Activated naive CD4-positive, alpha-beta T cell treated with anti-CD3 and anti-CD28 coated beads for 36 hours (primary cell): ENCODE data around the gene CMIP. TPM values are rescaled to one million over a fixed set of nuclear protein-coding genes. Genes with fewer than 3 reads are reported as not detected.

Source experiments
- CTCF ChIA-PET: fragments of 350-600 bp; sonication (Branson Sonifier 250); formaldehyde crosslinking; loops from one replicate; lab custom pipeline; 2021; ENCODE audit warnings: antibody characterized with exemption; lab: Charles Lee
- DNase-seq: peaks from one replicate; pipeline ENCODE4 v3.0.0-alpha.2; 2020
- H3K27ac Mint-ChIP-seq: one replicate; pipeline ENCODE4 v1.8.0; 2021; ENCODE audit warnings: mild to moderate bottlenecking, mixed read lengths
- H3K27me3 Mint-ChIP-seq: one replicate; pipeline ENCODE4 v1.8.0; 2021; ENCODE audit warnings: low read depth, mixed read lengths
- H3K36me3 Mint-ChIP-seq: one replicate; pipeline ENCODE4 v1.8.0; 2021; ENCODE audit warnings: low read depth, mixed read lengths
- H3K4me1 Mint-ChIP-seq: one replicate; pipeline ENCODE4 v1.8.0; 2021; ENCODE audit warnings: low read depth, mixed read lengths
- H3K4me3 Mint-ChIP-seq: one replicate; pipeline ENCODE4 v1.8.0; 2021; ENCODE audit warnings: mild to moderate bottlenecking, moderate library complexity, mixed read lengths
- H3K9me3 Mint-ChIP-seq: one replicate; pipeline ENCODE4 v1.8.0; 2021; ENCODE audit warnings: mixed read lengths
- intact Hi-C: fragments of 100-400 bp; cut with micrococcal nuclease; formaldehyde crosslinking; loops from one replicate; pipeline ENCODE4 v1.15.1; 2023
- total RNA-seq, 2 experiments: library from RNA; stranded (reverse); gene quantifications; one replicate each; pipeline ENCODE4 v1.2.3, GENCODE V29; 2021

Gene CMIP
- total RNA-seq, 2 experiments from 2014 or later = 28.6 to 28.8 TPM

DNA sequence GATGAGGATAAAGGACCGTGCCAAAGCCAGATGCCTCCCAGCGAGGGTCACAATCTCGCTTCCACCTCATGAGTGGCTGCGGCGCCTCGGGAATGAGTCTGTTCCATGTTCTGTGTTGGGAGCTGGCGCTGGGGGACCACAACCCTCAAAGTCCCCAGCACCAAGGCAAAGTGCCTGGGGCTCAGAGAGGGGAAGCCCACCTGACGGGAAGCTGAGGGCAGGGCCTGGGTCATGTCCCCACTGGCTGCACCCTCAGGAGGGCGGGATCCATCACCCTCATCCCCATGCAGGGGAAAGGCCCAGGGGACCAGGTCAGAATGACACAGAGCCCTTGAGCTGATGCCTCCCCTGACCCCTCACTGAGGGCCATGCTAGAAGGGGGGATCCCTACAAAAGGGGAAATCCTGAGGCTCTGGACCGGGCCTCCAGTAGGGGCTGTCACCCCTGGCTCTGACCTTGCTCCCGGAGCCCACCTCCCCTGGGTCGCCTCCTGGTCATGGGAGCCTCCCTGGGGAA, 183.2 kb downstream of the CMIP start:
- Mint-ChIP-seq H3K27ac (peak overlapping the region; percentile 41), H3K4me3 (peak overlapping the region; percentile 38), H3K36me3 (no peaks in the 10 kb centered on the region), H3K9me3 (no peaks in the 10 kb centered on the region), H3K4me1 (peaks cover 40% of the 10 kb centered on the region), H3K27me3 (no peaks in the 10 kb centered on the region)
- DNase-seq = no peak
- intact Hi-C loops = loop anchor here (5.0 kb wide), 1 partner anchor 245 kb away; no protein-coding TSS in a partner anchor
- CTCF ChIA-PET = no interaction called here

GRCh38 chr16:81629034-81629802, 184.6 kb downstream of the CMIP start:
- CTCF ChIA-PET = interaction anchor here (0.7 kb wide), 1 partner anchor 65 kb away, joined by 3 read pairs; no protein-coding TSS in a partner anchor
- DNase-seq = no peak
- peaks cover 51% of the 10 kb centered on the region for H3K4me1 Mint-ChIP-seq

GRCh38 chr16:81629896-81630634, 185.5 kb downstream of the CMIP start:
- Mint-ChIP-seq H3K4me3 (no peak overlapping the region), H3K4me1 (peaks cover 56% of the 10 kb centered on the region), H3K27ac (peak overlapping the region; percentile 7), H3K27me3 (no peaks in the 10 kb centered on the region), H3K36me3 (no peaks in the 10 kb centered on the region), H3K9me3 (no peaks in the 10 kb centered on the region)
- intact Hi-C loops = loop anchor here (5.0 to 10.0 kb wide), 7 partner anchors 183 to 1022 kb away; partner anchors contain the start of genes C16orf46, CENPN, CMC2 and GCSH
- DNase-seq = no peak
- CTCF ChIA-PET = interaction anchor here (0.7 kb wide), 1 partner anchor 64 kb away, joined by 3 read pairs; no protein-coding TSS in a partner anchor

More at GRCh38 chr16:81629034-81629802, 184.6 kb downstream of the CMIP start:
- Mint-ChIP-seq H3K4me3 (no peak overlapping the region), H3K27me3 (no peaks in the 10 kb centered on the region), H3K9me3 (no peaks in the 10 kb centered on the region), H3K27ac (peak overlapping the region; percentile 44), H3K36me3 (no peaks in the 10 kb centered on the region)
- intact Hi-C loops = loop anchor here (5.0 kb wide), 1 partner anchor 243 kb away; no protein-coding TSS in a partner anchor

GRCh38 chr16:81630635-81631031, 186.0 kb downstream of the CMIP start:
- H3K4me1 Mint-ChIP-seq = peaks cover 60% of the 10 kb centered on the region
- H3K36me3 Mint-ChIP-seq = no peaks in the 10 kb centered on the region
- no peaks in the 10 kb centered on the region for H3K9me3 Mint-ChIP-seq
- peak overlapping the region; percentile 96 for H3K27ac Mint-ChIP-seq
- peak overlapping the region; percentile 8 for H3K4me3 Mint-ChIP-seq
- intact Hi-C loops = loop anchor here (5.0 to 10.0 kb wide), 6 partner anchors 183 to 1022 kb away; partner anchors contain the start of genes C16orf46, CENPN, CMC2 and GCSH
- no peak for DNase-seq
- H3K27me3 Mint-ChIP-seq = no peaks in the 10 kb centered on the region
- CTCF ChIA-PET = interaction anchor here (1.2 to 1.8 kb wide), 2 partner anchors 8 to 66 kb away, joined by 7 to 11 read pairs; no protein-coding TSS in a partner anchor

DNA sequence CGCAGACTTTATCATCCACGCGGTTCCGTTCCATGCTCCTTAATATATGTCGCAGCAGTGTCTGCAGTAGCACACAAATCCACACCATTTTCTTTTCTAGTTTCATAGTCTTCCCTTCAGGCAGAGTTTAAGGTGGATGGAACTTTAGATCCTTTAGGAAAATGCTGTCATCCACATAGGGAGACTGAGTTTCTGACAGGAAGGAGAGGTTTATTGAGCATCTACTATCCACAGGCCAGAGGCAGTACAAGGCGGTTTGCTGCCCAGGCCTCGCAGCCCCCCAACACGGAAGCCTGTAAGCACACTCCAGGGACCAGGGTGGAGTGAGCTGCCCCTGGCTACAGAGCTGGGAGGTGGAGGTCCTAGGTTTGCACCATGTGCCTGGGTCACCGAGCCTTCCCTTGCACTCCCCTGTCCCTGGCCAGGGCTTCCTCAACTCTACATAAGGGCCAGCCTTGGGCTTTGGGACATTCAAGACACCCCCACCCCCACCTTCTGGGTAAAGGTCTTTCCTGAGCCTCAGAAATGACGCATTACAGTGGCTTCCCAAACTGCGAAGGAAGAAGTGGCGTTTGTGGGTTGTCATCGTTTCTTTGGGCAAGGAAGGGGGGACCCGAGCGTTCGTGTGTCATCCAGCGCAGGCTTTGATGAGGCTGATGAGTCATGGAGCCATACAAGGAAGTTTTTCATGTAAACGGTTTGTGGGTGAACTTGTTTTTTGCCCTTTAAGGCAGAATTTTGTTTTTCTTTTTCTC, 188.0 kb downstream of the CMIP start:
- H3K9me3 Mint-ChIP-seq = no peaks in the 10 kb centered on the region
- CTCF ChIA-PET = interaction anchor here (0.7 to 2.3 kb wide), 4 partner anchors 10 to 229 kb away, joined by 3 to 17 read pairs (median 8); no protein-coding TSS in a partner anchor
- no peaks in the 10 kb centered on the region for H3K27me3 Mint-ChIP-seq
- peak overlapping the region; percentile 64 for H3K4me3 Mint-ChIP-seq
- peaks cover 66% of the 10 kb centered on the region for H3K4me1 Mint-ChIP-seq
- peak overlapping the region; percentile 96 for H3K27ac Mint-ChIP-seq
- intact Hi-C loops = loop anchor here (1.0 to 10.0 kb wide), 12 partner anchors 9 to 1020 kb away; partner anchors contain the start of genes C16orf46, CENPN, CMC2 and GCSH
- DNase-seq = peak; percentile 95
- peaks cover 2% of the 10 kb centered on the region for H3K36me3 Mint-ChIP-seq

- no peaks in the 10 kb centered on the region for H3K9me3 Mint-ChIP-seq
- no peaks in the 10 kb centered on the region for H3K27me3 Mint-ChIP-seq
- H3K27ac Mint-ChIP-seq = peak overlapping the region; percentile 96
- CTCF ChIA-PET = interaction anchor here (1.1 to 2.3 kb wide), 5 partner anchors 11 to 230 kb away, joined by 3 to 17 read pairs (median 6); no protein-coding TSS in a partner anchor
- H3K4me3 Mint-ChIP-seq = peak overlapping the region; percentile 64
- peaks cover 2% of the 10 kb centered on the region for H3K36me3 Mint-ChIP-seq
- no peak for DNase-seq
- H3K4me1 Mint-ChIP-seq = peaks cover 66% of the 10 kb centered on the region
- intact Hi-C loops = loop anchor here (1.0 to 10.0 kb wide), 12 partner anchors 10 to 1019 kb away; partner anchors contain the start of genes C16orf46, CENPN, CMC2 and GCSH
These were observed 188.6 kb downstream of the CMIP start for GRCh38 chr16:81633147-81633619.

DNA sequence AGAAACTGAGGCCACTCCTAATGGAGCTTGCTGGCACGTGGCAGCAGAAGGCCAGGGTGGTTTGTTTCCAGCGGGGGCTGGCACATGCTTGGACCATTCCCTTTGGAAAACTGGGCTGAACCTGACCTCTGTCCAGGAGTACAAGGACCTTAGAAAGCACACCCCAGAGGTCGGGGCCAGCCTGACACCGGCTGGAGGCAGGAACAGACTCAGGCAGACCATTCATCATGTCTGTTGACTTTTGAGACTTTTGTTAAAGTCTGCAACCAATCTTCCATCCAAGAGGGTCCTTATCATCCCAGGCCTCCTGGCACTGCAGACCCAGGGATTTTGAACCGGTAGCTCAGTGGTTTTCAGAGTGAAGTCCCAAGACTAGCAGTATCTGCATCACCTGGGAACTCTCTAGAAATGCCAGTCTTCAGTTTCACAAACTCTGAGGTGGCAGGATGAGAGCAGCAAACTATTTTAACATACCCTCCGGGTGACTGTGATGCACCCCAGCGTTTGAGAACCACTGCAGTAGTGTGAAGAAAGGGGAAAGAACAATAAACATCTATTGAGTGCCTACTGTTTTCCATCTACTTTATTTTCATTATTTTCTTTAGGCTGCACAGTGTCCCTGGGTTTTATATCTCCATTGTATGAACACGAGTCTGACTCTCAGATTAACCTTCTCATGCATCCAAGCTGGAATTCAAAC, 189.2 kb downstream of the CMIP start:
- intact Hi-C loops = loop anchor here (1.0 to 10.0 kb wide), 13 partner anchors 11 to 1018 kb away; partner anchors contain the start of genes C16orf46, CENPN, CMC2 and GCSH
- H3K36me3 Mint-ChIP-seq = peaks cover 2% of the 10 kb centered on the region
- H3K27me3 Mint-ChIP-seq = no peaks in the 10 kb centered on the region
- peak; percentile 65 for DNase-seq
- CTCF ChIA-PET = interaction anchor here (1.1 to 2.3 kb wide), 4 partner anchors 11 to 63 kb away, joined by 3 to 17 read pairs (median 7); no protein-coding TSS in a partner anchor
- H3K4me3 Mint-ChIP-seq = no peak overlapping the region
- no peaks in the 10 kb centered on the region for H3K9me3 Mint-ChIP-seq
- peak overlapping the region; percentile 96 for H3K27ac Mint-ChIP-seq
- peaks cover 66% of the 10 kb centered on the region for H3K4me1 Mint-ChIP-seq

DNA sequence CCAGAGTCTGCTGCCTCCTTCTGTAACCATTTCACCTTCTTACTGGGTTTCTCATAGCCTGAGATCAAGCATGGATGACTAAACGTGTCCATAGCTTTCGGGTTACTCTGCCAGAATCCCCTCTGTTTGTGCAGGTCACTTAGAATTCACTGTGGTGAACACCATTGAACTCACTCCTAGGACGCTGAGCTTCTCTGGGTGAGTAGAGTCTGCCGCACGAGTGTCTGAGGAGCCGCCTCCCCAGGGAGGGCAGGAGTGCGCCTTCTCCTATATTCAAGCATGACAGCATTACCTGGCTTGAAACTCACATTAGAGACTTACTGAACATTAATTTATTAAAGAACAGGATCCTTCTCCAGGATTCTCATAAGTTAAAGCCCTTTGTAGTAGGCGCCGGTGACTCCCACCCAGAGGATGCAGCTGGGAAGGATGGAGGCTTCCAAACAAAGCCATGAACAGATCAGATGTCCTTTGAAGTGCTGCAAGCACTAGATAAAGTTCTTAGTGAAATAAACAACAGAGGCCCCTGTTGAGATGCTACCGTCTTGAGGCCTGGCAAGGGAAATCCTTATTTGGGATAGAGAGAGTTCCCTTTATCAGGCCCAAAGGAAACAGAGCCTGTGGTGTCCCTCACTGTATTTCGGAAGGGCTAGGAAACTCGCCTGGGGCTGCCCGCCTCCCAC, 189.9 kb downstream of the CMIP start:
- CTCF ChIA-PET = interaction anchor here (1.1 to 2.3 kb wide), 4 partner anchors 12 to 62 kb away, joined by 3 to 17 read pairs (median 7); no protein-coding TSS in a partner anchor
- H3K27ac Mint-ChIP-seq = peak overlapping the region; percentile 96
- intact Hi-C loops = loop anchor here (1.0 to 10.0 kb wide), 7 partner anchors 81 to 1018 kb away; partner anchors contain the start of genes C16orf46, CENPN, CMC2 and GCSH
- H3K4me3 Mint-ChIP-seq = no peak overlapping the region
- peaks cover 2% of the 10 kb centered on the region for H3K36me3 Mint-ChIP-seq
- H3K27me3 Mint-ChIP-seq = no peaks in the 10 kb centered on the region
- H3K9me3 Mint-ChIP-seq = no peaks in the 10 kb centered on the region
- peaks cover 61% of the 10 kb centered on the region for H3K4me1 Mint-ChIP-seq
- no peak for DNase-seq

DNA sequence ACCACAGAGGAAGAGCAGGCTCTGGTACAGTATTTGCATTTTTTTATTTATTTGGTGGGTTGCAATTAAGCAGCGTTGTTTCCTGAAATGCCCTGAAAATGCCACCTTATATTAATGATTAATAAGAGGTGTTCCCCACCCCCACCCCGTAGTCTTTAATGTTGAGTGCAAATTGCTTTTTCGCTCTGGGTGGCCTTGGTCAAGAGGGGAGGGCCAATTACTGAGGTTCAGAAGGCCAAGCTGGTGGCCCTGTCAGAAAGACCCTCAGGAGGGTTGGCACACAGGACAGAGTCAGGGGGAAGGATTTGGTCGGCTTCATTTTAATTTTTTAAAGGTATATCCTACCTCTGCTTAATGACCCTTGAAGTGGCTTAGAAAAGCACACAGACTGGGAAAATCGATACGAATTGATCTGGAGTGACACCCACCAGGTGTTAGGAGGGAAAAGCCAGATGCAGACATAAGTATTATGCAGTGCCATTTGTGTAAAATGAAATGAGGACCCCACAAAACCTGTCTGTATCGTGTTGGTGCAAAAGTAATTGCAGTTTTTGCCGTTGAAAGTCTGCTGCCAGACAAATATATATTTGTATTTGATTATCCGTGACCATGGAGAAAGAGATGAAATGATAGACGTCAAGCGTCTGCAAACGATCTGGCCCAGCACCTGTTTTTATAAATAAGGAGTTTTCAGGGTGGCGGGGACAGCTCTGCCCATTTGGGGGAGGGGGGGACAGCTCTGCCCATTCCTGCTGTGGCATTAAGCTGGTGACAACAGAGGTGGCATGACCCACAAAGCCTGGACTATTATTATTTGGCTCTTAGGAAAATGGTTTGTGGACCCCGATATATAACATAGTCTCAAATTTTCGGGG, 190.7 kb downstream of the CMIP start:
- H3K4me1 Mint-ChIP-seq = peaks cover 56% of the 10 kb centered on the region
- DNase-seq = no peak
- no peak overlapping the region for H3K27ac Mint-ChIP-seq
- no peaks in the 10 kb centered on the region for H3K27me3 Mint-ChIP-seq
- H3K9me3 Mint-ChIP-seq = no peaks in the 10 kb centered on the region
- H3K36me3 Mint-ChIP-seq = peaks cover 2% of the 10 kb centered on the region
- intact Hi-C loops = loop anchor here (10.0 kb wide), 1 partner anchor 630 kb away; the partner anchor contains the start of genes CENPN and CMC2
- CTCF ChIA-PET = interaction anchor here (2.1 to 2.3 kb wide), 2 partner anchors 13 to 62 kb away, joined by 8 to 17 read pairs; no protein-coding TSS in a partner anchor
- H3K4me3 Mint-ChIP-seq = no peak overlapping the region
